Spleen (tissue), 11 donors: Measurements from ENCODE around the gene KLHL30. TPM values are rescaled to one million over a fixed set of nuclear protein-coding genes. Genes with fewer than 3 reads are reported as not detected.
A peak's percentile ranks its signal among the peaks of the same experiment; 100 is the strongest.

ENCODE experiments used
- DNase-seq: peaks from one replicate; pipeline ENCODE4 v3.0.0-alpha.2; 2020
- H3K27ac ChIP-seq, 8 donors: fragments of 200-600 bp; sonication (generic) in 7 of 8; 1 replicate in 4 of 8; 2 replicates in 4 of 8; pipeline versions ENCODE4 v1.5.0 to v1.8.0; 2016 to 2021; ENCODE audit warnings: inconsistent platforms in 4 of 8, mild to moderate bottlenecking in 4 of 8, moderate library complexity in 1 of 8
- H3K27me3 ChIP-seq, 7 donors: fragments of 200-600 bp; sonication (generic) in 6 of 7; replicated peaks in 1 of 7; 1 replicate in 4 of 7; 2 replicates in 3 of 7; pipeline versions ENCODE4 v1.5.0 to v1.8.0; 2016 to 2021; ENCODE audit warnings: inconsistent platforms in 3 of 7, mild to moderate bottlenecking in 1 of 7
- H3K36me3 ChIP-seq, 6 donors: fragments of 200-600 bp; sonication (generic) in 5 of 6; 1 replicate in 4 of 6; 2 replicates in 2 of 6; pipeline versions ENCODE4 v1.5.0 to v1.8.0; 2016 to 2021; ENCODE audit warnings: inconsistent platforms in 2 of 6
- H3K4me1 ChIP-seq, 6 donors: fragments of 200-600 bp; sonication (generic) in 5 of 6; 1 replicate in 3 of 6; 2 replicates in 3 of 6; pipeline versions ENCODE4 v1.5.0 to v1.8.0; 2016 to 2021; ENCODE audit warnings: inconsistent platforms in 3 of 6
- H3K4me3 ChIP-seq, 8 donors: fragments of 200-600 bp; sonication (generic) in 7 of 8; 1 replicate in 4 of 8; 2 replicates in 4 of 8; pipeline versions ENCODE4 v1.5.0 to v1.8.0; 2016 to 2021; ENCODE audit warnings: inconsistent platforms in 4 of 8, mild to moderate bottlenecking in 4 of 8, moderate library complexity in 2 of 8
- H3K9me3 ChIP-seq, 8 donors: fragments of 200-600 bp; sonication (generic) in 7 of 8; 1 replicate in 4 of 8; 2 replicates in 4 of 8; pipeline versions ENCODE4 v1.5.0 to v1.8.0; 2016 to 2021; ENCODE audit warnings: inconsistent platforms in 4 of 8
- POLR2A ChIP-seq, 3 donors: fragments of 450-650 bp; IDR thresholded peaks; one replicate each; pipeline ENCODE4 v1.5.1; 2017; ENCODE audit warnings: antibody characterized with exemption in 3 of 3, mild to moderate bottlenecking in 1 of 3
- POLR2AphosphoS5 ChIP-seq, 3 donors: sonication (generic); formaldehyde crosslinking; IDR thresholded peaks; one replicate each; pipeline ENCODE4 v1.5.1; 2017; ENCODE audit warnings: antibody characterized with exemption in 3 of 3
- WGBS, 5 donors: extraction: QIAGEN DNeasy Blood & Tissue Kit in 3 of 5; methylation state at CpG; one replicate each; pipeline versions ENCODE4 v1.1.5 to v1.1.7; 2013 to 2018; 5-methylcytosine and 5-hydroxymethylcytosine counted together
- intact Hi-C: fragments of 100-400 bp; cut with DNase I; formaldehyde crosslinking; loops from one replicate; pipeline ENCODE4 v1.15.0; 2023; ENCODE audit warnings: low total_unique reads
- polyA plus RNA-seq, 3 donors: library from polyadenylated mRNA; stranded (reverse); fragments of 200-250 nt; gene quantifications; one replicate each; pipeline ENCODE4 v1.2.1, GENCODE V29; 2013
- total RNA-seq, 7 donors: library from RNA; depleted of rRNA in 3 of 7; stranded (reverse); fragments of >200 nt in 3 of 7; fragmentation: NEBNext Ultra II Directional in 4 of 7; extraction: Animal tissue kit (Norgen Biotek cat#: 25700) in 4 of 7; gene quantifications; one replicate each; pipeline versions ENCODE4 v1.1.0 to v1.2.1, GENCODE V29; 2016 to 2021
- TF ChIP-seq, protein P1 (sequence below), 11 experiments: fragments of 200-600 bp in 7 of 11; fragments of 450-650 bp in 4 of 11; sonication (generic) in 4 of 11; IDR thresholded peaks in 8 of 11; conservative IDR thresholded peaks in 3 of 11; 1 replicate in 7 of 11; 2 replicates in 4 of 11; pipeline versions ENCODE4 v1.4.0 to v1.8.0; 2016 to 2021; ENCODE audit warnings: antibody characterized with exemption in 11 of 11, inconsistent platforms in 4 of 11, mild to moderate bottlenecking in 1 of 11
- donor health status: healthy with polysubstance abuse.
- donor health status: DM: no; HTN: no; CAD: no; lungs with moderate emphysema.
- donor health status: DM: no; HTN: no; CAD: no.
- donor health status: Bipolar disorder and iron deficiency.
- donor health status: healthy.
- donor health status: DM: no; HTN: no; CAD: no.
- donor health status: DM: yes; HTN: yes; CAD: no.

Gene KLHL30
- total and polyA plus RNA-seq, 10 donors, result 0.09 to 0.85 (median 0.23) TPM; not detected in 2

DNA sequence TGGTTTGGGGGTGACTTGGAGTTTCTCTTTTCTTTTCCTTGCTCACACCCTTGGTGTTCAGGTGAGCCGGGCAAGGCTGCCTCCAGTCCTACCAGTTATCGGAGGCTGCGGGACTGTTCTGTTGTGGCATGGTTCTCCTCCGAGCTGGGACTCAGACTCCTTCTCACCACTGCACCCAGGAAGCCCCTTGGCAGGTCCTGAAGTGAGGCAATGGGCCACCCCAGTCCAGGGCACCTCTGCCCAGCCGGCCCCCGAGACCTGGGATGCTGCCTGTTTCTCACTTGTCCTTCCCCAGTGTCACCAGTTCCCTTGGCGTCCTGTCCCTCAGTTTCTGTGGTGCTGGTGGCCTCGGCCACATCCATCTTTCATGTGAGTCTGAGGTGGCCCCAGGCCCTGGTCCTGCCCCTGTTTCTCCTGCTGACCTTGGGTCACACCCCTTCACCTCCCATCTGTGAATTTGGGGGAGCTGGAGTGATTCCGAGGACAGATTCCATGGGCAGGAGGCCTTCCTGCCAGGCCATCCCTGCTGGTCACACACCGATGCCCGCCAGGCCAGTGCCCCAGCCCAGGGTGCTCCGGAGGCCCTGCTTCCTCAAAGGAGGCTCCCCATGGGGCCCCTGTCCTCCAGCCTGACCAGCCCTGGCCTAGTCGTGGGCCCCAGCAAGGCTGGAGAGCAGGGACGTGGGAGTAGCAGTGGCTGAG is 6.6 kb upstream of the KLHL30 start:
- Histone ChIP-seq H3K4me1 (peaks cover 0 to 6% (median 2%) of the 10 kb centered on the region in 6 donors), H3K27me3 (peaks cover 0 to 5% (median 0%) of the 10 kb centered on the region in 7 donors), H3K4me3 (no peak overlapping the region), H3K9me3 (no peaks in the 10 kb centered on the region), H3K27ac (no peak overlapping the region), H3K36me3 (no peaks in the 10 kb centered on the region)
- WGBS, 5 donors, result 83 to 92% (median 91%) methylated on average over 12 to 14 of the region's 14 CpGs
- peak; percentile 58 for DNase-seq
- TF ChIP-seq POLR2AphosphoS5 (IDR thresholded peaks at IDR 0.05), result no peak
- TF ChIP-seq, protein P1, sequence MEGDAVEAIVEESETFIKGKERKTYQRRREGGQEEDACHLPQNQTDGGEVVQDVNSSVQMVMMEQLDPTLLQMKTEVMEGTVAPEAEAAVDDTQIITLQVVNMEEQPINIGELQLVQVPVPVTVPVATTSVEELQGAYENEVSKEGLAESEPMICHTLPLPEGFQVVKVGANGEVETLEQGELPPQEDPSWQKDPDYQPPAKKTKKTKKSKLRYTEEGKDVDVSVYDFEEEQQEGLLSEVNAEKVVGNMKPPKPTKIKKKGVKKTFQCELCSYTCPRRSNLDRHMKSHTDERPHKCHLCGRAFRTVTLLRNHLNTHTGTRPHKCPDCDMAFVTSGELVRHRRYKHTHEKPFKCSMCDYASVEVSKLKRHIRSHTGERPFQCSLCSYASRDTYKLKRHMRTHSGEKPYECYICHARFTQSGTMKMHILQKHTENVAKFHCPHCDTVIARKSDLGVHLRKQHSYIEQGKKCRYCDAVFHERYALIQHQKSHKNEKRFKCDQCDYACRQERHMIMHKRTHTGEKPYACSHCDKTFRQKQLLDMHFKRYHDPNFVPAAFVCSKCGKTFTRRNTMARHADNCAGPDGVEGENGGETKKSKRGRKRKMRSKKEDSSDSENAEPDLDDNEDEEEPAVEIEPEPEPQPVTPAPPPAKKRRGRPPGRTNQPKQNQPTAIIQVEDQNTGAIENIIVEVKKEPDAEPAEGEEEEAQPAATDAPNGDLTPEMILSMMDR (IDR thresholded peaks at IDR 0.05 in 8 of 11, conservative IDR thresholded peaks at IDR 0.05 in 3 of 11), result no peak
- no peak for TF ChIP-seq POLR2A (IDR thresholded peaks at IDR 0.05)
- intact Hi-C loops, result no loop called here

DNA sequence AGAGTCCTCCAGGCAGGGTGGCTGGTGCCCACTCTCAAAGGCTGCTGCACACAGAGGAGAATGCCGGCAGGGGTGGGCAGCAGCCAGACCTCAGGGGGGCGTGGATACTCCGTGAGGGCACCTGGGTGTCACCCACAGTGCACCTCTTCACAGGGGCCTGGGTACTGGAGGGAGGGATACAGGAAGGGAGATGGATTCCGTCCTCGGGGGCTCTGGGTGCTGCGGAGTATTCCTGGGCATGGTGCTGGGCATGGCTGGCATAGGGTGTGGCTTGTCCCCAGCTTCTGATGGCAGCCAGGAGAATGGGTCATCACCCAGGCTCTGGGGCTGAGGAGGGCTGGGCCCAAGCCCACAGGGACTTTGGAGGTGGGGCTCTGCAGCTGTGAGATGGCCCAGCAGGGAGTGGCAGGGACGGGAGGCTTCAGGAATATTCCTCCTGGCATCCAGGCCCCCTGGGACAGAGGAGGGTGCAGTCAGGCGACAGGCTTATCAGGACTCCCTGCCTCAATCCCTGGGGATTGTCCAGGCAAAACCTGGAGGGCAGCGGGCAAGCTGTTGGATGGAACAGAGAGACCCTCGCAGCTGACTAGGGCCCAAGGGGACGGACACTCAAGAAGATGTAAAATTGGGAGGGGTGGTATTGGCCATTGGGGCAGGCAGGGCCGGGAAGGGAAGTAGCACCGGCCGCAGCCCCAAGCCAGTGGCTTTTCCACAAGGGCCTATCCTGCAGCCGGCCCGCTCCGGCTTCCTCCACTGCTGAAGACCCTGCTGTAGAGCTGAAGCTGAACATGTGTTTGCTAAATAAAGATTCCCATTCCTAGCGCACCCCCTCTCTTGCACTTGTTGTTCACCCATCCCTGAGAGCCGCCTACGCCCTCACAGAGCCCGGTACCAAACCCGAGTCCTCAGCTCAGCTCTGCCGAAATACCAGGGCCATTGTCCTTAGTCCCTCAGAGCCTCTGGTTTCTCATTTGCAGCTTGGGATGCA is 5.7 kb upstream of the KLHL30 start:
- H3K9me3 ChIP-seq, result no peaks in the 10 kb centered on the region
- no peaks in the 10 kb centered on the region for H3K36me3 ChIP-seq
- 89 to 94% (median 92%) methylated on average over 22 to 23 of the region's 23 CpGs for WGBS, 5 donors
- DNase-seq, result peak; percentile 52
- H3K27ac ChIP-seq, result no peak overlapping the region
- no peak overlapping the region for H3K4me3 ChIP-seq
- H3K4me1 ChIP-seq, result no peaks in the 10 kb centered on the region
- intact Hi-C loops, result no loop called here
- H3K27me3 ChIP-seq, result peaks cover 0 to 5% (median 0%) of the 10 kb centered on the region in 7 donors
- TF ChIP-seq, protein P1 (IDR thresholded peaks at IDR 0.05 in 8 of 11, conservative IDR thresholded peaks at IDR 0.05 in 3 of 11), result no peak
- no peak for TF ChIP-seq POLR2AphosphoS5 (IDR thresholded peaks at IDR 0.05)
- TF ChIP-seq POLR2A (IDR thresholded peaks at IDR 0.05), result no peak

DNA sequence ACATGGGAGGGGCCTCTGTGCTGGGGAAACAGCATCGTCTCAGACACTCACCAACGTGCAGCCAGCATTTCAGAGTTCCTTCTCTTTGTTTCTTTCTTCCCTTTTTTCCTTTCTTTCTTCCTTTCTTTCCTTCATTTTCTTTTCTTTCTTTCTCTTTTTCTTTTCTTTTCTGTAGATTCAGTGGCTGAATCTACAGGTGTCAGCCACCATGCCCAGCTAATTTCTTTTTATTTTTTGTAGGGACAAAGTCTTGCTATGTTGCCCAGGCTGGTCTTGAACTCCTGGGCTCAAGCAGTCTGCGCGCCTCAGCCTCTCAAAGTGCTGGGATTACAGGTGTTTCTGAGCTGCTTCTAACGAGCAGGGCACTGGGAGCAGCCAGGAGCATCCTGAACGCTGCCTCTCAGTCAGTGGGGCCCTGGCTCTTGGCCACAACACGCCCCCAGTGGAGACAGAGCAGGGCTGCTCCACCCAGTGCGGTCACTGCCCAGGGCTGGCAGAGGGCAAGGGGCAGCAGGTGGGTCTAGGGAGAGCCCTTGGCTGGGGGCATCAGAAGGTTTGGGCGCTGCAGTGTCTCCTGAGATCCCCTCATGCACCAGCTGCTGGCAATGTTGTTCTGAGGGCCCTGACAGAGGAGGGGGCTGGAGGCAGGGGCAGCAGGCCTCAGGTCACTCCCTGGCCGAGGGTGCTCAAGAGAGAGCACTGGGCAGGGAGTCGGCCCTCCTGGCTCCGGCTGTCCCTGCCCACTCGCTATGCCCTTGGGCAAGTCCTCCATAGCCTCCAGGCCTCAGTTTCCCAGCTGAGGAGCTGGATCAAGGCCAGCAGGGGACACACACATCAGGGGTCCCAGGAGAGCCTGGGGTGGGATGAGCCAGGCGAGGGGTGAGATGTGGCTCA is 4.7 kb upstream of the KLHL30 start:
- H3K27me3 ChIP-seq, result peaks cover 0 to 3% (median 0%) of the 10 kb centered on the region in 7 donors
- intact Hi-C loops, result no loop called here
- H3K9me3 ChIP-seq, result no peaks in the 10 kb centered on the region
- 63 to 80% (median 73%) methylated on average over 10 to 14 of the region's 14 CpGs for WGBS, 5 donors
- no peaks in the 10 kb centered on the region for H3K36me3 ChIP-seq
- peak; percentile 51 for DNase-seq
- H3K4me3 ChIP-seq, result no peak overlapping the region
- peaks cover 0 to 9% (median 3%) of the 10 kb centered on the region in 6 donors for H3K4me1 ChIP-seq
- TF ChIP-seq POLR2AphosphoS5 (IDR thresholded peaks at IDR 0.05), result no peak
- TF ChIP-seq POLR2A (IDR thresholded peaks at IDR 0.05), result no peak
- TF ChIP-seq, protein P1 (IDR thresholded peaks at IDR 0.05 in 8 of 11, conservative IDR thresholded peaks at IDR 0.05 in 3 of 11), result no peak
- no peak overlapping the region for H3K27ac ChIP-seq
